ENCODE measurements around the gene LRIT3.
"Not testable (repeated sequence)": the region's sequence is repeated elsewhere in the genome, so short reads cannot be mapped to it uniquely, and the experiment has no call there.

LRIT3 gene

GRCh38 chr4:109875553-109875952, 27.6 kb downstream of the LRIT3 start:
- H3K27me3 ChIP-seq (ENCODE audit: control insufficient read depth, insufficient read depth, low read length, poor library complexity, severe bottlenecking); H3K36me3 ChIP-seq (ENCODE audit: control insufficient read depth, insufficient read depth, low read length); H3K9me3 ChIP-seq (ENCODE audit: control insufficient read depth, low read length); H3K4me3 ChIP-seq (ENCODE audit: insufficient read depth, low read depth, low read length); H3K4me1 ChIP-seq (ENCODE audit: control insufficient read depth, insufficient read depth, low read length); H3K27ac ChIP-seq (ENCODE audit: insufficient read depth, low read depth, low read length, poor library complexity, severe bottlenecking): not testable (repeated sequence)
- 88 to 94% methylated on average over 1 of the region's 2 CpGs for WGBS, 2 experiments

- Histone ChIP-seq H3K27ac (ENCODE audit: insufficient read depth, low read depth, low read length, poor library complexity, severe bottlenecking) (no peak overlapping the region), H3K36me3 (ENCODE audit: control insufficient read depth, insufficient read depth, low read length) (no peaks in the 10 kb centered on the region), H3K9me3 (ENCODE audit: control insufficient read depth, low read length) (no peaks in the 10 kb centered on the region), H3K4me1 (ENCODE audit: control insufficient read depth, insufficient read depth, low read length) (no peaks in the 10 kb centered on the region), H3K4me3 (ENCODE audit: insufficient read depth, low read depth, low read length) (no peak overlapping the region), H3K27me3 (ENCODE audit: control insufficient read depth, insufficient read depth, low read length, poor library complexity, severe bottlenecking) (no peaks in the 10 kb centered on the region)
- WGBS, 2 experiments: 88% methylated on average over 1 of the region's 2 CpGs; no CpG with 5 or more reads in 1 of the 2 experiments
Measured at GRCh38 chr4:109876634-109877265, 28.8 kb downstream of the LRIT3 start.

GRCh38 chr4:109877400-109877799, 29.5 kb downstream of the LRIT3 start:
- H3K4me3 ChIP-seq (ENCODE audit: insufficient read depth, low read depth, low read length): no peak overlapping the region
- no peaks in the 10 kb centered on the region for H3K36me3 ChIP-seq (ENCODE audit: control insufficient read depth, insufficient read depth, low read length)
- H3K4me1 ChIP-seq (ENCODE audit: control insufficient read depth, insufficient read depth, low read length): no peaks in the 10 kb centered on the region
- 94 to 100% methylated on average over 3 of the region's 3 CpGs for WGBS, 2 experiments
- H3K9me3 ChIP-seq (ENCODE audit: control insufficient read depth, low read length): no peaks in the 10 kb centered on the region
- no peak overlapping the region for H3K27ac ChIP-seq (ENCODE audit: insufficient read depth, low read depth, low read length, poor library complexity, severe bottlenecking)
- H3K27me3 ChIP-seq (ENCODE audit: control insufficient read depth, insufficient read depth, low read length, poor library complexity, severe bottlenecking): no peaks in the 10 kb centered on the region

- Histone ChIP-seq H3K36me3 (ENCODE audit: control insufficient read depth, insufficient read depth, low read length) (no peaks in the 10 kb centered on the region), H3K4me3 (ENCODE audit: insufficient read depth, low read depth, low read length) (no peak overlapping the region), H3K27me3 (ENCODE audit: control insufficient read depth, insufficient read depth, low read length, poor library complexity, severe bottlenecking) (no peaks in the 10 kb centered on the region), H3K27ac (ENCODE audit: insufficient read depth, low read depth, low read length, poor library complexity, severe bottlenecking) (no peak overlapping the region), H3K9me3 (ENCODE audit: control insufficient read depth, low read length) (no peaks in the 10 kb centered on the region), H3K4me1 (ENCODE audit: control insufficient read depth, insufficient read depth, low read length) (no peaks in the 10 kb centered on the region)
- 91 to 96% methylated on average over 2 of the region's 2 CpGs for WGBS, 2 experiments
Measured at GRCh38 chr4:109878355-109878754, 30.4 kb downstream of the LRIT3 start.

GRCh38 chr4:109879081-109879480, 31.2 kb downstream of the LRIT3 start:
- H3K9me3 ChIP-seq (ENCODE audit: control insufficient read depth, low read length): no peaks in the 10 kb centered on the region
- 86 to 87% methylated on average over 12 of the region's 12 CpGs for WGBS, 2 experiments
- no peak overlapping the region for H3K4me3 ChIP-seq (ENCODE audit: insufficient read depth, low read depth, low read length)
- H3K4me1 ChIP-seq (ENCODE audit: control insufficient read depth, insufficient read depth, low read length): no peaks in the 10 kb centered on the region
- no peak overlapping the region for H3K27ac ChIP-seq (ENCODE audit: insufficient read depth, low read depth, low read length, poor library complexity, severe bottlenecking)
- no peaks in the 10 kb centered on the region for H3K36me3 ChIP-seq (ENCODE audit: control insufficient read depth, insufficient read depth, low read length)
- H3K27me3 ChIP-seq (ENCODE audit: control insufficient read depth, insufficient read depth, low read length, poor library complexity, severe bottlenecking): no peaks in the 10 kb centered on the region

- H3K4me3 ChIP-seq (ENCODE audit: insufficient read depth, low read depth, low read length): no peak overlapping the region
- WGBS, 2 experiments: 93 to 95% methylated on average over 7 of the region's 7 CpGs
- H3K27me3 ChIP-seq (ENCODE audit: control insufficient read depth, insufficient read depth, low read length, poor library complexity, severe bottlenecking): no peaks in the 10 kb centered on the region
- no peaks in the 10 kb centered on the region for H3K36me3 ChIP-seq (ENCODE audit: control insufficient read depth, insufficient read depth, low read length)
- no peaks in the 10 kb centered on the region for H3K9me3 ChIP-seq (ENCODE audit: control insufficient read depth, low read length)
- no peaks in the 10 kb centered on the region for H3K4me1 ChIP-seq (ENCODE audit: control insufficient read depth, insufficient read depth, low read length)
- H3K27ac ChIP-seq (ENCODE audit: insufficient read depth, low read depth, low read length, poor library complexity, severe bottlenecking): no peak overlapping the region
Measured at GRCh38 chr4:109879636-109880314, 31.9 kb downstream of the LRIT3 start.

GRCh38 chr4:109886303-109886702, 38.4 kb downstream of the LRIT3 start:
- no peaks in the 10 kb centered on the region for H3K36me3 ChIP-seq (ENCODE audit: control insufficient read depth, insufficient read depth, low read length)
- H3K4me1 ChIP-seq (ENCODE audit: control insufficient read depth, insufficient read depth, low read length): no peaks in the 10 kb centered on the region
- no peaks in the 10 kb centered on the region for H3K27me3 ChIP-seq (ENCODE audit: control insufficient read depth, insufficient read depth, low read length, poor library complexity, severe bottlenecking)
- H3K4me3 ChIP-seq (ENCODE audit: insufficient read depth, low read depth, low read length): no peak overlapping the region
- H3K9me3 ChIP-seq (ENCODE audit: control insufficient read depth, low read length): no peaks in the 10 kb centered on the region
- H3K27ac ChIP-seq (ENCODE audit: insufficient read depth, low read depth, low read length, poor library complexity, severe bottlenecking): no peak overlapping the region

GRCh38 chr4:109887071-109887470, 39.2 kb downstream of the LRIT3 start:
- H3K4me3 ChIP-seq (ENCODE audit: insufficient read depth, low read depth, low read length): no peak overlapping the region
- H3K27ac ChIP-seq (ENCODE audit: insufficient read depth, low read depth, low read length, poor library complexity, severe bottlenecking): no peak overlapping the region
- H3K4me1 ChIP-seq (ENCODE audit: control insufficient read depth, insufficient read depth, low read length): no peaks in the 10 kb centered on the region
- H3K27me3 ChIP-seq (ENCODE audit: control insufficient read depth, insufficient read depth, low read length, poor library complexity, severe bottlenecking): no peaks in the 10 kb centered on the region
- 85 to 92% methylated on average over 5 of the region's 6 CpGs for WGBS, 2 experiments
- H3K36me3 ChIP-seq (ENCODE audit: control insufficient read depth, insufficient read depth, low read length): no peaks in the 10 kb centered on the region
- H3K9me3 ChIP-seq (ENCODE audit: control insufficient read depth, low read length): no peaks in the 10 kb centered on the region

- Histone ChIP-seq H3K9me3 (ENCODE audit: control insufficient read depth, low read length) (no peaks in the 10 kb centered on the region), H3K4me3 (ENCODE audit: insufficient read depth, low read depth, low read length) (no peak overlapping the region)
Measured at GRCh38 chr4:109890076-109890475, 42.2 kb downstream of the LRIT3 start.

GRCh38 chr4:109902559-109903251, 54.8 kb downstream of the LRIT3 start:
- H3K9me3 ChIP-seq (ENCODE audit: control insufficient read depth, low read length): no peaks in the 10 kb centered on the region
- no peaks in the 10 kb centered on the region for H3K36me3 ChIP-seq (ENCODE audit: control insufficient read depth, insufficient read depth, low read length)
- 90 to 93% methylated on average over 6 of the region's 8 CpGs for WGBS, 2 experiments
- no peak overlapping the region for H3K4me3 ChIP-seq (ENCODE audit: insufficient read depth, low read depth, low read length)
- no peaks in the 10 kb centered on the region for H3K4me1 ChIP-seq (ENCODE audit: control insufficient read depth, insufficient read depth, low read length)
- H3K27ac ChIP-seq (ENCODE audit: insufficient read depth, low read depth, low read length, poor library complexity, severe bottlenecking): no peak overlapping the region
- H3K27me3 ChIP-seq (ENCODE audit: control insufficient read depth, insufficient read depth, low read length, poor library complexity, severe bottlenecking): no peaks in the 10 kb centered on the region

More at GRCh38 chr4:109890076-109890475, 42.2 kb downstream of the LRIT3 start:
- Histone ChIP-seq H3K36me3 (ENCODE audit: control insufficient read depth, insufficient read depth, low read length) (no peaks in the 10 kb centered on the region), H3K4me1 (ENCODE audit: control insufficient read depth, insufficient read depth, low read length) (no peaks in the 10 kb centered on the region), H3K27ac (ENCODE audit: insufficient read depth, low read depth, low read length, poor library complexity, severe bottlenecking) (no peak overlapping the region), H3K27me3 (ENCODE audit: control insufficient read depth, insufficient read depth, low read length, poor library complexity, severe bottlenecking) (no peaks in the 10 kb centered on the region)
